Right cardiac atrium (tissue), 5 donors: ENCODE data around the gene PLA2G4A. TPM values are rescaled to one million over a fixed set of nuclear protein-coding genes. Genes with fewer than 3 reads are reported as not detected.

Experiments used
- ATAC-seq, 2 donors: fragments of 200-7000 bp; cut with Tn5 transposase; one replicate each; pipeline versions ENCODE4 v1.8.0 to v1.9.1; 2020; ENCODE audit warnings: moderate library complexity in 2 of 2, mild to moderate bottlenecking in 1 of 2
- DNase-seq, 3 donors: peaks; one replicate each; pipeline ENCODE4 v3.0.0-alpha.2; 2020
- H3K27ac ChIP-seq: one replicate; pipeline ENCODE4 v1.5.1; 2013; ENCODE audit warnings: mild to moderate bottlenecking, low read length, control low read depth, moderate library complexity
- H3K27me3 ChIP-seq: one replicate; pipeline ENCODE4 v1.6.1; 2013; ENCODE audit not compliant: control insufficient read depth, insufficient read depth
- H3K4me1 ChIP-seq: one replicate; pipeline ENCODE4 v1.6.1; 2013; ENCODE audit warnings: low read length; ENCODE audit not compliant: control insufficient read depth, insufficient read depth
- H3K4me3 ChIP-seq: one replicate; pipeline ENCODE4 v1.5.1; 2013; ENCODE audit warnings: low read length, control low read depth
- H3K9me3 ChIP-seq: one replicate; pipeline ENCODE4 v1.6.1; 2013; ENCODE audit warnings: low read length; ENCODE audit not compliant: control insufficient read depth
- WGBS: extraction: QIAGEN DNeasy Blood & Tissue Kit; methylation state at CpG from one replicate; pipeline ENCODE4 v1.1.7; 2013; 5-methylcytosine and 5-hydroxymethylcytosine counted together
- intact Hi-C, 4 donors: fragments of 100-400 bp; cut with DNase I; formaldehyde crosslinking; loops; one replicate each; pipeline versions ENCODE4 v1.11.0 to v1.14.0; 2022 to 2023
- long read RNA-seq, 4 donors: library from polyadenylated mRNA; unstranded; transcript quantifications; one replicate each; pipeline ENCODE4 v2.0.0, GENCODE V29; 2020 to 2021
- polyA plus RNA-seq: library from polyadenylated mRNA; stranded (reverse); fragments of 200-250 nt; gene quantifications from one replicate; pipeline ENCODE4 v1.2.3, GENCODE V29; 2013
- total RNA-seq, 4 donors: library from RNA; stranded (reverse); fragmentation: NEBNext Ultra II Directional; extraction: Animal tissue kit (Norgen Biotek cat#: 25700); gene quantifications; one replicate each; pipeline ENCODE4 v1.2.1, GENCODE V29; 2021
- donor health status: healthy with polysubstance abuse.
- donor health status: DM: no; HTN: yes; CAD: no.
- donor health status: DM: no; HTN: no; CAD: no.
- donor health status: DM: no; HTN: yes; CAD: no; lungs with severe emphysema.
- donor health status: DM: yes; HTN: yes; CAD: no.

The PLA2G4A gene
- total RNA-seq, result 1 to 10 TPM; 5.1 to 8.4 (median 7.2) TPM
- 3.2 TPM for polyA plus RNA-seq
- long read RNA-seq, donor 1, partial matches to known transcripts, result 1 of 8 reads
- long read RNA-seq, donor 1, other reads (novel, unspliced or antisense), result 4 of 8 reads
- long read RNA-seq, donor 2, partial matches to known transcripts, result 0 of 4 reads
- long read RNA-seq, donor 2, other reads (novel, unspliced or antisense), result 1 of 4 reads
- long read RNA-seq, donor 3, transcript PLA2G4A-201 (18 exons, 2,875 nt), result major isoform, 13 of 15 reads
- long read RNA-seq, donor 3, partial matches to known transcripts, result 0 of 15 reads
- long read RNA-seq, donor 3, other reads (novel, unspliced or antisense), result 2 of 15 reads
- long read RNA-seq, donor 4, partial matches to known transcripts, result 0 of 5 reads
- long read RNA-seq, donor 4, other reads (novel, unspliced or antisense), result 1 of 5 reads

GRCh38 chr1:186828611-186829454, at the start of gene PLA2G4A:
TSS of gene PLA2G4A (plus strand) at chr1:186828949. CDS start at chr1:186854355, 25,406 bp downstream.
- intact Hi-C loops, result no loop called here
- ATAC-seq, result peak; percentile 95 to 98
- no peaks in the 10 kb centered on the region for H3K27me3 ChIP-seq
- peak; percentile 47 to 84 (median 57) for DNase-seq
- H3K9me3 ChIP-seq, result no peaks in the 10 kb centered on the region
- peak within 1 kb of the TSS; percentile 68 for H3K4me3 ChIP-seq
- H3K4me1 ChIP-seq, result no peaks in the 10 kb centered on the region
- H3K27ac ChIP-seq, result peak within 1 kb of the TSS; percentile 4
- WGBS, result 7% methylated on average over 17 of the region's 17 CpGs

GRCh38 chr1:186780076-186780475, 48.7 kb upstream of the PLA2G4A start:
- Histone ChIP-seq H3K4me1 (no peaks in the 10 kb centered on the region), H3K27me3 (no peaks in the 10 kb centered on the region), H3K4me3 (no peak overlapping the region), H3K9me3 (no peaks in the 10 kb centered on the region), H3K27ac (no peak overlapping the region)
- DNase-seq (no peak), ATAC-seq (no peak)
- intact Hi-C loops, result no loop called here

DNA sequence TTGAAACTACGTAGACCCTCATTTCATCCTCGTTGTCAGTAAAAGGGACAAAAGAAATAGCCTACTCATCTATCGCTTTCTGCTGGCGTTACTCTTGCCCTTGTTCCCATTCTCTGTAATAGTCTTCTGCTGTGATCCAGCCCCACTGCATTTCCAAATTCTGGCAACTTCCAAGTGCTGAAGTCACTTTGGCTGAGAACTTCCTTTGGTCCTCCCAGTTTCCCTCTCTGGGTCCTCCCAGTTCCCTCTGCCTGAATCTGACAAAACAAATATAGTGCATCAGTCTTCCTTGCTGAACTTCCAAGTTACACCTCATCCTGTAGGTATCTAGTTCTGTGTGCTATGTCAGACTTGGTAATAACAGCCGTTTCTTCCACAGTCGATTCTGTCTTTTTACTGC, 47.0 kb upstream of the PLA2G4A start:
- 61% methylated on average over 6 of the region's 6 CpGs for WGBS
- ATAC-seq (peak; percentile 80 to 93), DNase-seq (peak in 2 of 3 donors; percentile 18 to 42)
- H3K4me1 ChIP-seq, result no peaks in the 10 kb centered on the region
- H3K27me3 ChIP-seq, result no peaks in the 10 kb centered on the region
- no peak overlapping the region for H3K4me3 ChIP-seq
- no peak overlapping the region for H3K27ac ChIP-seq
- no peaks in the 10 kb centered on the region for H3K9me3 ChIP-seq
- intact Hi-C loops, result no loop called here

- H3K27me3 ChIP-seq, result no peaks in the 10 kb centered on the region
- no peak for ATAC-seq
- H3K4me3 ChIP-seq, result no peak overlapping the region
- no peaks in the 10 kb centered on the region for H3K9me3 ChIP-seq
- 78% methylated on average over 4 of the region's 4 CpGs for WGBS
- H3K4me1 ChIP-seq, result no peaks in the 10 kb centered on the region
- no peak overlapping the region for H3K27ac ChIP-seq
- no peak for DNase-seq
- intact Hi-C loops, result no loop called here
These were observed 46.0 kb upstream of the PLA2G4A start for GRCh38 chr1:186782791-186783190.

DNA sequence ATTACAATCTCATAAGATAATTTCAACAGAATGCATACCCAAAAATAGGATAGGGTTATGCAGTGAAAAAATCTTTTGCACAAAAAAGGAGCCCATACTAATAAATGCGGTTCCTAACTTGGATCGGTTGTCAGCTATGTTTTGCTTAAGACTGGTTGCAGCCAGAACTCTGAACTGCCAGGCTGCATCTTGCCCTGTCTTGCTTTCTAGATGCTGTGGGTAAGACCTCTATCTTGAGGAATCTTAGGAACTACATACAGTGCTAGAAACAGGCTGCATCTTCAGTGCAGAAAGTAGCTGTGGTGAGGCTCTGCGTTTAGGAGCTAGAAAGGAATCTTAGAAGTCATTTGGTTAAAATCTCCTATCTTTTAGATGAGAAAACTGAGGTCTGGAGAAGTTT, 45.6 kb upstream of the PLA2G4A start:
- H3K9me3 ChIP-seq, result no peaks in the 10 kb centered on the region
- H3K4me3 ChIP-seq, result no peak overlapping the region
- intact Hi-C loops, result no loop called here
- 80% methylated on average over 3 of the region's 3 CpGs for WGBS
- H3K27ac ChIP-seq, result no peak overlapping the region
- ATAC-seq (no peak), DNase-seq (no peak)
- no peaks in the 10 kb centered on the region for H3K4me1 ChIP-seq
- no peaks in the 10 kb centered on the region for H3K27me3 ChIP-seq

DNA sequence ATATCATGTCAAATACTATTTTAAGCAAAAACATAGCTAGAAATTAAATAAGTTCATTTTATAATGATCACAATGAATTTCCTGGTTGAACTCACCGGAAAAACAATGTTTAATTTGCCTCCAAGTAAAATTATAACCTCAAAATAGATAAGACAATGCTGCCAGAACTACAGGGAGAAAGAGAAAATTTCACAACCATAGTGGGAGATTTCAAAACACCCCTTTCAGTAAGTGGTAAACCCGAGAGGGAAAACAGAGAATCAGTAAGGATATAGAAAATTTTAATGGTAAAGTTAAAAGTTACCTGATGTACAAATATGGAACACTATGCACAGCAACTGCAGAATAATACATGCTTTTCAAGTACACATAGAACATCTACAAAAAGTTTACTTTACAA, 43.2 kb upstream of the PLA2G4A start:
- no peak for ATAC-seq
- Histone ChIP-seq H3K9me3 (no peaks in the 10 kb centered on the region), H3K4me1 (no peaks in the 10 kb centered on the region), H3K27me3 (no peaks in the 10 kb centered on the region), H3K4me3 (no peak overlapping the region), H3K27ac (no peak overlapping the region)
- intact Hi-C loops, result no loop called here
- DNase-seq, result no peak
- whole genome bisulfite sequencing, result 43% methylated on average over 2 of the region's 2 CpGs

DNA sequence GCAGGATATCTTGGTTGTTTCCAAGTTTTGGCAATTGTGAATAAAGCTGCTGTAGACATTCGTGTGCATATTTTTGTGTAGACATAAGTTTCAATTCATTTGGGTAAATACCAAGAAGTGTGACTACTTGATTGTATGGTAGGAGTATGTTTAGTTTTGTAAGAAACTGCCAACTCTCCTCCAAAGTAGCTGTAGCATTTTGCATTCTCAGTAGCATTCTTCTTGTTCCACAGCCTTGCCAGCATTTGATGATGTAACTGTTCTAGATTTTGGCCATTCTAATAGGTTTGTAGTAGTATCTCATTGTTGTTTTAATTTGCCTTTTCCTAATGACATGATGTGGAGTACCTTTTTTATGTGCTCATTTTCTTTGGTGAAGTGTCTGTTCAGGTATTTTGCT, 38.6 kb upstream of the PLA2G4A start:
- DNase-seq, result no peak
- H3K9me3 ChIP-seq, result no peaks in the 10 kb centered on the region
- 51% methylated on average over 1 of the region's 1 CpG for WGBS
- intact Hi-C loops, result no loop called here
- ATAC-seq, result no peak
- no peak overlapping the region for H3K4me3 ChIP-seq
- no peaks in the 10 kb centered on the region for H3K4me1 ChIP-seq
- H3K27ac ChIP-seq, result no peak overlapping the region
- H3K27me3 ChIP-seq, result no peaks in the 10 kb centered on the region

GRCh38 chr1:186792870-186793581, 35.7 kb upstream of the PLA2G4A start:
- Histone ChIP-seq H3K27me3 (no peaks in the 10 kb centered on the region), H3K9me3 (no peaks in the 10 kb centered on the region), H3K4me1 (no peaks in the 10 kb centered on the region), H3K27ac (no peak overlapping the region), H3K4me3 (no peak overlapping the region)
- ATAC-seq (no peak), DNase-seq (no peak)
- 90% methylated on average over 7 of the region's 7 CpGs for WGBS
- intact Hi-C loops, result no loop called here

GRCh38 chr1:186793582-186793927, 35.2 kb upstream of the PLA2G4A start:
- H3K9me3 ChIP-seq, result no peaks in the 10 kb centered on the region
- H3K4me1 ChIP-seq, result no peaks in the 10 kb centered on the region
- no peaks in the 10 kb centered on the region for H3K27me3 ChIP-seq
- H3K27ac ChIP-seq, result no peak overlapping the region
- intact Hi-C loops, result no loop called here
- H3K4me3 ChIP-seq, result no peak overlapping the region
- 53% methylated on average over 1 of the region's 1 CpG for WGBS
- no peak for ATAC-seq
- no peak for DNase-seq

GRCh38 chr1:186798960-186799688, 29.6 kb upstream of the PLA2G4A start:
- WGBS, result 74% methylated on average over 4 of the region's 4 CpGs

More at GRCh38 chr1:186798960-186799688, 29.6 kb upstream of the PLA2G4A start:
- no peak overlapping the region for H3K27ac ChIP-seq
- no peaks in the 10 kb centered on the region for H3K4me1 ChIP-seq
- intact Hi-C loops, result no loop called here
- no peaks in the 10 kb centered on the region for H3K9me3 ChIP-seq
- no peaks in the 10 kb centered on the region for H3K27me3 ChIP-seq
- no peak overlapping the region for H3K4me3 ChIP-seq
- DNase-seq (no peak), ATAC-seq (no peak)
